Measurements from ENCODE around the gene ATG9B.

ATG9B gene

DNA sequence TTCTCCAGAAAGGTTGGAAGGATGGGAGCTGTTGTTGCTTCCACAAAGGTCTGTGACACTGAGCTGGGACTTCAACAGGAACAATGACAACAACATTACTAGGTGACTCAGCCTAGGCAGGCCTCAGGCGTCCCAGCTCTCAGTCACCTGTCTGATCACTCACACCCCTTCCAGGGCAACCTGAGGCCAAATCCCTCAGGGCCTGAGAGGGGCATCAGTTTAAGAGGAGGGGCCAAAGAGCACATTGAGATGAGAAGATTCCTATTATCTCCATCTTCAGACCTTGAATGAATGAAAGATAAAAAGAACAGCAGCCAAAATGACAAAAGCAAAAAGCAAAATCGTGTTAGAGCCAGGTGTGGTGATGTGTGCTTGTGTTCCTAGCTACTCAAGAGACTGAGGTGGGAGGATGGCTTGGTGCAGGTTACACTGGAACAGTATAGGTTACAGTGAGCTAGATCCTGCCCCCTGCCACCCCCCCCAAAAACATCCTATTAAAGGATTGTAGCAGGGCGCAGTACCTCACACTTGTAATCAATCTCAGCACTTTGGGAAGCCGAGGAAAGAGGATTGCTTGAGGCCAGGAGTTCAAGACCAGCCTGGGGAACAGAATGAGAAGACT, at the start of gene ATG9B:
Gene ATG9B, minus strand, starts transcription at position 60 of the 622 bp plus-strand sequence. CDS start 71 bp downstream, outside the sequence.
- TF ChIP-seq, protein P1, sequence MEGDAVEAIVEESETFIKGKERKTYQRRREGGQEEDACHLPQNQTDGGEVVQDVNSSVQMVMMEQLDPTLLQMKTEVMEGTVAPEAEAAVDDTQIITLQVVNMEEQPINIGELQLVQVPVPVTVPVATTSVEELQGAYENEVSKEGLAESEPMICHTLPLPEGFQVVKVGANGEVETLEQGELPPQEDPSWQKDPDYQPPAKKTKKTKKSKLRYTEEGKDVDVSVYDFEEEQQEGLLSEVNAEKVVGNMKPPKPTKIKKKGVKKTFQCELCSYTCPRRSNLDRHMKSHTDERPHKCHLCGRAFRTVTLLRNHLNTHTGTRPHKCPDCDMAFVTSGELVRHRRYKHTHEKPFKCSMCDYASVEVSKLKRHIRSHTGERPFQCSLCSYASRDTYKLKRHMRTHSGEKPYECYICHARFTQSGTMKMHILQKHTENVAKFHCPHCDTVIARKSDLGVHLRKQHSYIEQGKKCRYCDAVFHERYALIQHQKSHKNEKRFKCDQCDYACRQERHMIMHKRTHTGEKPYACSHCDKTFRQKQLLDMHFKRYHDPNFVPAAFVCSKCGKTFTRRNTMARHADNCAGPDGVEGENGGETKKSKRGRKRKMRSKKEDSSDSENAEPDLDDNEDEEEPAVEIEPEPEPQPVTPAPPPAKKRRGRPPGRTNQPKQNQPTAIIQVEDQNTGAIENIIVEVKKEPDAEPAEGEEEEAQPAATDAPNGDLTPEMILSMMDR (IDR thresholded peaks at IDR 0.05; ENCODE audit: extremely low read depth, missing control alignments) = no peak
- no peak for DNase-seq (ENCODE audit: low spot score)

DNA sequence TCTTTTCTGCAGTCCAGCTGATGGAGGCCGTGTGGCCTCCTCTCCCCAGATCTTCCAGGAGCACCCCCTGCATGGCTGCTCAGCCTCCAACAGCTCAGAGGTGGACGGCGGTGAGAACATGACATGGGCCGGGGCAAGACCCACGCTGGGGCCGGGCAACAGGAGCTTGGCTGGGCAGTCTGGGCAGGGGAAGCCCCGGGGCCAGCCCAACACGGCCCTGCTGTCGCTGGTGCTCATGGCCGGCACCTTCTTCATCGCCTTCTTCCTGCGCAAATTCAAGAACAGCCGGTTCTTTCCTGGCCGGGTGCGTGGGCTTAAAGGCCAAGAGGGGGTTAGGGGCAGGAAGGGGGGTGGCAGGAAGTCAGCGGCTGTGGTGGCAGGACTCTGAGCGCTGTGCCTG, 49.7 kb upstream of the ATG9B start:
- no peak for DNase-seq (ENCODE audit: low spot score)
- TF ChIP-seq, protein P1 (IDR thresholded peaks at IDR 0.05; ENCODE audit: extremely low read depth, missing control alignments) = no peak

GRCh38 chr7:151071032-151071866, 47.0 kb upstream of the ATG9B start:
- TF ChIP-seq, protein P1 (IDR thresholded peaks at IDR 0.05; ENCODE audit: extremely low read depth, missing control alignments) = no peak
- no peak for DNase-seq (ENCODE audit: low spot score)

DNA sequence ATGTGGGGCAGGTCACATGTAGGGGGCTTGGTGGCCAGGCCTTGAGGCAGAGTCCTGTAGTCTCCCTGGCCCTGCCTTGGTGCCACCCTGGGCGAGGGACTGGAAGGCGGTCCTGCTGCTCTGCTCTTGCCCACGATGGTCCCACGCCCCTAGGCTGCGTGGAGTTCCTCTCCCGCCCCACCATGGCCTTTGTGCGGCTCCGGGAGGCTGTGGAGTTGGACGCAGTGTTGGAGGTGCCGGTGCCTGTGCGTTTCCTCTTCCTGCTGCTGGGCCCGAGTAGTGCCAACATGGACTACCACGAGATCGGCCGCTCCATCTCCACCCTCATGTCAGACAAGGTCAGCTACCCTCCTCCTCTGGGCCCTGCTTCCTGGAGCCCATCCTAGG, 46.3 kb upstream of the ATG9B start:
- TF ChIP-seq, protein P1 (IDR thresholded peaks at IDR 0.05; ENCODE audit: extremely low read depth, missing control alignments) = no peak

GRCh38 chr7:151069841-151070573, 45.7 kb upstream of the ATG9B start:
- DNase-seq (ENCODE audit: low spot score) = no peak
- TF ChIP-seq, protein P1 (IDR thresholded peaks at IDR 0.05; ENCODE audit: extremely low read depth, missing control alignments) = no peak

More for the DNA sequence above, 46.3 kb upstream of the ATG9B start:
- DNase-seq (ENCODE audit: low spot score) = no peak

DNA sequence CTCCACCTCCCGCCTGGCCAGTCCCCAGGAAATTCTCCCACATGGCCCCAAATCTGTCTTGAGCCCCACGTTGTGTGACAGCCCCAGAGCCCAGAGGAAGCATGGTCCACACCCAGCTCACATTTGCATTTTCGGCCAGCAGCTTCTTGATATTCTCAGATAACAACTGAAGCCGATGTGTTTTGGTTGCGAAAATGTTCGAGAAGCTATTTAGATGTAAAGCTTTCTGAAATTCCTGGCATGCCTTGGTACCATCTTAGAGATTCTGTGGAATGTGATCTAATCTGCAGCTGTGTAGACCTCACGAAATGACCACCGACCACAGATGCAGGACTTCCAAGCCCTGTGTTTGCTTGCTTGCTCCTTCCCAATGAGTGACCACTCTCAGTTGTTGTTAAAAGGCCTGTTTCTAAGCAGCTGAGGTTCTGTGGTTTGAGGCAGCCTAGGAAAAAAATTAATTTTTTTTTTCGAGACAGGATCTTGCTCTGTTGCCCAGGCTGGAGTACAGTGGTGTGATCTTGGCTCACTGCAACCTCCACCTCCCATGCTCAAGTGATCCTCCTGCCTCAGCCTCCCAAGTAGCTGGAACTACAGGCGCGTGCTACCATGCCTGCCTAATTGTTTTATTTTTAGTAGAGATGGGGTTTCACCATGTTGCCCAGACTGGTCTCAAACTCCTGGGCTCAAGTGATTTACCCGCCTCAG, 43.9 kb upstream of the ATG9B start:
- DNase-seq (ENCODE audit: low spot score) = no peak
- TF ChIP-seq, protein P1 (IDR thresholded peaks at IDR 0.05; ENCODE audit: extremely low read depth, missing control alignments) = no peak

Data from GM20000 (cell line).